KOPT-K1 (cell line): ENCODE data around the gene CSNK2B.
A peak's percentile ranks its signal among the peaks of the same experiment; 100 is the strongest.
"Not testable (repeated sequence)": the region's sequence is repeated elsewhere in the genome, so short reads cannot be mapped to it uniquely, and the experiment has no call there.

Experiments
- H3K27ac ChIP-seq: fragments of 200-600 bp; sonication (generic); 2 replicates; pipeline ENCODE4 v1.5.1; 2016; ENCODE audit warnings: antibody characterized with exemption, mild to moderate bottlenecking, low read depth, low read length; ENCODE audit not compliant: poor library complexity, severe bottlenecking
- H3K36me3 ChIP-seq: fragments of 200-600 bp; sonication (generic); 2 replicates; pipeline ENCODE4 v1.5.1; 2017; ENCODE audit warnings: antibody characterized with exemption, mild to moderate bottlenecking, low read length, moderate library complexity; ENCODE audit not compliant: insufficient read depth
- H3K9me3 ChIP-seq: fragments of 200-600 bp; sonication (generic); 2 replicates; pipeline ENCODE4 v1.5.1; 2017; ENCODE audit warnings: antibody characterized with exemption, low read length, mild to moderate bottlenecking; ENCODE audit not compliant: insufficient read depth, poor library complexity, severe bottlenecking

Gene CSNK2B

GRCh38 chr6:31705931-31706330 lies 40.1 kb downstream of the CSNK2B start:
- H3K9me3 ChIP-seq = no peaks in the 10 kb centered on the region
- no peak overlapping the region for H3K27ac ChIP-seq
- H3K36me3 ChIP-seq = peaks cover 3% of the 10 kb centered on the region

- no peaks in the 10 kb centered on the region for H3K9me3 ChIP-seq
- H3K27ac ChIP-seq = no peak within 1 kb of the TSS
- no peaks in the 10 kb centered on the region for H3K36me3 ChIP-seq
These were observed 40.7 kb downstream of the CSNK2B start, which contains the start of gene LY6G6F for GRCh38 chr6:31706599-31706998. Gene LY6G6F, plus strand, starts transcription at chr6:31706866. Its CDS starts 41 bp downstream, at chr6:31706907.

- no peak overlapping the region for H3K27ac ChIP-seq
- H3K9me3 ChIP-seq = no peaks in the 10 kb centered on the region
- no peaks in the 10 kb centered on the region for H3K36me3 ChIP-seq
These were observed 41.8 kb downstream of the CSNK2B start for GRCh38 chr6:31707701-31708100.

- Histone ChIP-seq H3K36me3 (no peaks in the 10 kb centered on the region), H3K27ac (no peak overlapping the region), H3K9me3 (no peaks in the 10 kb centered on the region)
These were observed 42.3 kb downstream of the CSNK2B start for GRCh38 chr6:31708224-31708623.

- not testable (repeated sequence) for H3K9me3 ChIP-seq, H3K27ac ChIP-seq, H3K36me3 ChIP-seq
These were observed 43.3 kb downstream of the CSNK2B start for GRCh38 chr6:31709157-31709556.

- no peaks in the 10 kb centered on the region for H3K9me3 ChIP-seq
- no peaks in the 10 kb centered on the region for H3K36me3 ChIP-seq
- H3K27ac ChIP-seq = no peak overlapping the region
These were observed 44.8 kb downstream of the CSNK2B start for GRCh38 chr6:31710523-31711219.

- no peak overlapping the region for H3K27ac ChIP-seq
- H3K36me3 ChIP-seq = no peaks in the 10 kb centered on the region
- no peaks in the 10 kb centered on the region for H3K9me3 ChIP-seq
These were observed 45.4 kb downstream of the CSNK2B start for GRCh38 chr6:31711233-31711632.

GRCh38 chr6:31712296-31712695 lies 46.4 kb downstream of the CSNK2B start:
- Histone ChIP-seq H3K36me3 (no peaks in the 10 kb centered on the region), H3K27ac (no peak overlapping the region), H3K9me3 (no peaks in the 10 kb centered on the region)

- H3K27ac ChIP-seq = peak overlapping the region; percentile 11
- no peaks in the 10 kb centered on the region for H3K9me3 ChIP-seq
- H3K36me3 ChIP-seq = no peaks in the 10 kb centered on the region
These were observed 47.6 kb downstream of the CSNK2B start for GRCh38 chr6:31713465-31713864.

GRCh38 chr6:31713991-31714684 lies 48.3 kb downstream of the CSNK2B start:
- Histone ChIP-seq H3K27ac (peak overlapping the region; percentile 11), H3K36me3 (no peaks in the 10 kb centered on the region), H3K9me3 (no peaks in the 10 kb centered on the region)

- peak within 1 kb of the TSS; percentile 11 for H3K27ac ChIP-seq
- H3K9me3 ChIP-seq = no peaks in the 10 kb centered on the region
- no peaks in the 10 kb centered on the region for H3K36me3 ChIP-seq
These were observed 49.4 kb downstream of the CSNK2B start, which contains the start of gene LY6G6D for GRCh38 chr6:31715022-31715958. Gene LY6G6D, plus strand, starts transcription at chr6:31715348. Its CDS starts 8 bp downstream, at chr6:31715356.

GRCh38 chr6:31717499-31718222 lies 51.8 kb downstream of the CSNK2B start:
- Histone ChIP-seq H3K9me3 (no peaks in the 10 kb centered on the region), H3K27ac (no peak overlapping the region), H3K36me3 (no peaks in the 10 kb centered on the region)

GRCh38 chr6:31718265-31718664 lies 52.4 kb downstream of the CSNK2B start:
- Histone ChIP-seq H3K9me3 (no peaks in the 10 kb centered on the region), H3K27ac (no peak overlapping the region), H3K36me3 (no peaks in the 10 kb centered on the region)

- no peaks in the 10 kb centered on the region for H3K9me3 ChIP-seq
- H3K27ac ChIP-seq = no peak overlapping the region
- H3K36me3 ChIP-seq = no peaks in the 10 kb centered on the region
These were observed 53.1 kb downstream of the CSNK2B start for GRCh38 chr6:31719001-31719400.
